Neural progenitor cell (in vitro differentiated cells): ENCODE results near the gene TM4SF5.

Experiments
- CTCF ChIP-seq: fragments of 200-600 bp; sonication (generic); IDR thresholded peaks from 2 replicates; pipeline ENCODE4 v1.5.1; 2017; ENCODE audit warnings: antibody characterized with exemption, mild to moderate bottlenecking
- EZH2 ChIP-seq: fragments of 200-600 bp; sonication (generic); IDR thresholded peaks from 2 replicates; pipeline ENCODE4 v1.6.1; 2017; ENCODE audit warnings: antibody characterized with exemption, mild to moderate bottlenecking, moderate library complexity
- EZH2phosphoT487 ChIP-seq: fragments of 200-600 bp; sonication (generic); IDR thresholded peaks from 2 replicates; pipeline ENCODE4 v1.6.1; 2017; ENCODE audit warnings: antibody characterized with exemption

GRCh38 chr17:4722678-4723240, 48.9 kb upstream of the TM4SF5 start:
- no peak for TF ChIP-seq CTCF
- no peak for TF ChIP-seq EZH2phosphoT487
- TF ChIP-seq EZH2, result no peak
